ENCODE data around the gene RNASE11.
"Not testable (repeated sequence)": the region's sequence is repeated elsewhere in the genome, so short reads cannot be mapped to it uniquely, and the experiment has no call there.

The RNASE11 gene

DNA sequence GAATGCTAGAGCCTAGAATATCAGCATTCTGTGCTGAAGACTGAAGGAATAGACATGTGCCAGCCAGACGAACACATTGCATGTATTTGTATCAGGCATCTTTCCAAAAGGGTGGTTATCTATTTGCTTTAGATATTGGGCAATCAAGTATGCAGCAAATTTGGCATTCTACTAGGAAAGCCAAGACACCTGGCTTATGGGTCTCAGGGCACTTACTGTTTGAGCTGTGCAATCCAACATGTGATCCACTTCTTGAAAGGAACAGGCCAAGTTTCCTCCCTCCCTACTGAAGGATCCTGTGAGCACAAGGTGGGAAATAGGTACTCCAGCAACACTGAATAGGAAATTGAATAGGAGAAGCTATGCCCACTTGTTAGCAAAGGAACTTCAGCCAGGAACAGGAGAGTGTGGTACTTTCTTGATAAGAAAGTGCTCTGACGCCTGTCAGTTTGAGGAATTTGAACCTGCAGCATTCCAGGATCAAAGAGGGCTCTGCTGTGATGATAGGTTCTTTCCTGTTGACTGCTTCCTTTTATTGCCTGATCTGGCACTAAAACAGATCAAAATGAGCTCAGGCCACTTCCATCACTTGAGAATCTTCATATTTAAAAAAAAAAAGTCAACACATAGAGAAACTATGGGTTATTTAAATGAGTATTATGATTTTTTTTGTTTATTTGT, 33.1 kb upstream of the RNASE11 start:
- Histone ChIP-seq H2AK5ac (ENCODE audit: low read length) (no peak overlapping the region), H3K14ac (ENCODE audit: low read length) (no peak overlapping the region), H3K36me3 (ENCODE audit: control insufficient read depth in 1 of 2, insufficient read depth in 2 of 2, low read length in 2 of 2) (no peaks in the 10 kb centered on the region), H3K9me3 (ENCODE audit: insufficient read depth, low read depth, low read length) (no peaks in the 10 kb centered on the region), H3K27me3 (ENCODE audit: insufficient read depth, low read length) (no peaks in the 10 kb centered on the region), H2BK5ac (ENCODE audit: low read depth, low read length, poor library complexity) (no peak overlapping the region), H4K12ac (ENCODE audit: low read depth, low read length) (no peak overlapping the region), H3K23ac (ENCODE audit: low read length) (no peak overlapping the region), H3K4me3 (ENCODE audit: low read depth, low read length) (no peak overlapping the region), H3K79me2 (ENCODE audit: control insufficient read depth, insufficient read depth, low read length, poor library complexity) (no peaks in the 10 kb centered on the region), H3K79me1 (ENCODE audit: low read length) (no peaks in the 10 kb centered on the region), H4K91ac (ENCODE audit: low read depth, low read length) (no peak overlapping the region), H3K9ac (ENCODE audit: low read length) (no peak overlapping the region), H3K4ac (ENCODE audit: low read depth, low read length) (no peak overlapping the region), H2BK120ac (ENCODE audit: insufficient read depth, low read length, poor library complexity) (no peak overlapping the region), H4K8ac (ENCODE audit: low read depth, low read length) (no peak overlapping the region), H3K27ac (ENCODE audit: low read depth, low read length) (no peak overlapping the region), H2BK12ac (ENCODE audit: low read length) (no peak overlapping the region), H2AFZ (ENCODE audit: insufficient read depth, low read length, poor library complexity) (no peak overlapping the region), H3K18ac (ENCODE audit: low read length) (no peak overlapping the region), H3K4me2 (ENCODE audit: low read length) (no peak overlapping the region), H3K4me1 (ENCODE audit: control insufficient read depth in 1 of 2, insufficient read depth in 2 of 2, low read length in 2 of 2) (peaks cover 2 to 4% of the 10 kb centered on the region in 2 experiments)
- DNase-seq, result peak in 1 of 2 donors; percentile 63
- WGBS (ENCODE audit: extremely low coverage, insufficient coverage, insufficient read length), result no CpG with 5 or more reads among the region's 2 CpGs

- H3K27ac ChIP-seq (ENCODE audit: low read depth, low read length); H2BK120ac ChIP-seq (ENCODE audit: insufficient read depth, low read length, poor library complexity); H2BK12ac ChIP-seq (ENCODE audit: low read length); H3K14ac ChIP-seq (ENCODE audit: low read length); DNase-seq; H3K23ac ChIP-seq (ENCODE audit: low read length); H4K12ac ChIP-seq (ENCODE audit: low read depth, low read length); H3K9ac ChIP-seq (ENCODE audit: low read length); H3K18ac ChIP-seq (ENCODE audit: low read length); H4K91ac ChIP-seq (ENCODE audit: low read depth, low read length); H2BK5ac ChIP-seq (ENCODE audit: low read depth, low read length, poor library complexity); H3K79me1 ChIP-seq (ENCODE audit: low read length); H3K36me3 ChIP-seq (ENCODE audit: control insufficient read depth in 1 of 2, insufficient read depth in 2 of 2, low read length in 2 of 2); H4K8ac ChIP-seq (ENCODE audit: low read depth, low read length); H2AFZ ChIP-seq (ENCODE audit: insufficient read depth, low read length, poor library complexity); H3K9me3 ChIP-seq (ENCODE audit: insufficient read depth, low read depth, low read length); H3K4me1 ChIP-seq (ENCODE audit: control insufficient read depth in 1 of 2, insufficient read depth in 2 of 2, low read length in 2 of 2); H3K4me3 ChIP-seq (ENCODE audit: low read depth, low read length); H3K79me2 ChIP-seq (ENCODE audit: control insufficient read depth, insufficient read depth, low read length, poor library complexity); H3K27me3 ChIP-seq (ENCODE audit: insufficient read depth, low read length); H2AK5ac ChIP-seq (ENCODE audit: low read length); H3K4me2 ChIP-seq (ENCODE audit: low read length); H3K4ac ChIP-seq (ENCODE audit: low read depth, low read length): not testable (repeated sequence)
- WGBS (ENCODE audit: extremely low coverage, insufficient coverage, insufficient read length), result no CpG with 5 or more reads among the region's 6 CpGs
Measured at GRCh38 chr14:20619688-20620087, 31.9 kb upstream of the RNASE11 start.

DNA sequence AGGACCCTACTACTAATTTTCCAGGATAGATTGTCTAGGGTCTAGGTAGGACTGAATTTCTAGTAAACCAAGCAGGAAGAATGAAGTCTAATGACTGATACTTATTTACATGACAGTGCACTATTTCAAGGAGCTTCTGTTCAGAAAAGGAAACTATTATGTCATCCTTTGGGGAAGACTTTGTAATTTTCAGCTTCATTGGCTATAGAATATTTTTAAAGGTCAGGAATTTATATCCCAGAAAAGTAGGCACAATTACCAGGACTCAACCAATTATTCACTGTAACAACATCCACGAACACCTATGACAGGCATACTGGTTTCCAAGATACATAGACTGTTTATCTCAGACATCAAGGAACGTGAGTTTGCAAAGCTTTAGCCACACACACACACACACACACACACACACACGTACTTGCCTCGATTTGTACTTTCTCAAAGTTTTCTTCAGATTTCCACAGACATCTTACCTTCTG, 30.5 kb upstream of the RNASE11 start:
- H3K79me1 ChIP-seq (ENCODE audit: low read length), result no peaks in the 10 kb centered on the region
- no peak overlapping the region for H2BK120ac ChIP-seq (ENCODE audit: insufficient read depth, low read length, poor library complexity)
- H3K27ac ChIP-seq (ENCODE audit: low read depth, low read length), result no peak overlapping the region
- no peaks in the 10 kb centered on the region for H3K27me3 ChIP-seq (ENCODE audit: insufficient read depth, low read length)
- H3K4me1 ChIP-seq (ENCODE audit: control insufficient read depth in 1 of 2, insufficient read depth in 2 of 2, low read length in 2 of 2), result peaks cover 0 to 4% of the 10 kb centered on the region in 2 experiments
- no peak overlapping the region for H3K4me2 ChIP-seq (ENCODE audit: low read length)
- H3K9me3 ChIP-seq (ENCODE audit: insufficient read depth, low read depth, low read length), result no peaks in the 10 kb centered on the region
- H3K9ac ChIP-seq (ENCODE audit: low read length), result no peak overlapping the region
- H2AFZ ChIP-seq (ENCODE audit: insufficient read depth, low read length, poor library complexity), result no peak overlapping the region
- no peak overlapping the region for H3K4me3 ChIP-seq (ENCODE audit: low read depth, low read length)
- no peak overlapping the region for H3K14ac ChIP-seq (ENCODE audit: low read length)
- no peak overlapping the region for H2BK12ac ChIP-seq (ENCODE audit: low read length)
- no peak overlapping the region for H3K18ac ChIP-seq (ENCODE audit: low read length)
- H2BK5ac ChIP-seq (ENCODE audit: low read depth, low read length, poor library complexity), result no peak overlapping the region
- no peak for DNase-seq
- no peak overlapping the region for H3K23ac ChIP-seq (ENCODE audit: low read length)
- no peaks in the 10 kb centered on the region for H3K79me2 ChIP-seq (ENCODE audit: control insufficient read depth, insufficient read depth, low read length, poor library complexity)
- no peak overlapping the region for H2AK5ac ChIP-seq (ENCODE audit: low read length)
- no CpG with 5 or more reads among the region's 4 CpGs for WGBS (ENCODE audit: extremely low coverage, insufficient coverage, insufficient read length)
- no peak overlapping the region for H4K91ac ChIP-seq (ENCODE audit: low read depth, low read length)
- H4K8ac ChIP-seq (ENCODE audit: low read depth, low read length), result no peak overlapping the region
- H3K4ac ChIP-seq (ENCODE audit: low read depth, low read length), result no peak overlapping the region
- no peaks in the 10 kb centered on the region for H3K36me3 ChIP-seq (ENCODE audit: control insufficient read depth in 1 of 2, insufficient read depth in 2 of 2, low read length in 2 of 2)
- no peak overlapping the region for H4K12ac ChIP-seq (ENCODE audit: low read depth, low read length)

- no peak overlapping the region for H3K18ac ChIP-seq (ENCODE audit: low read length)
- no peak overlapping the region for H3K14ac ChIP-seq (ENCODE audit: low read length)
- H3K4me1 ChIP-seq (ENCODE audit: control insufficient read depth in 1 of 2, insufficient read depth in 2 of 2, low read length in 2 of 2), result no peaks in the 10 kb centered on the region
- H2AFZ ChIP-seq (ENCODE audit: insufficient read depth, low read length, poor library complexity), result no peak overlapping the region
- no peak overlapping the region for H4K12ac ChIP-seq (ENCODE audit: low read depth, low read length)
- H3K4me2 ChIP-seq (ENCODE audit: low read length), result no peak overlapping the region
- no peak overlapping the region for H3K9ac ChIP-seq (ENCODE audit: low read length)
- H4K91ac ChIP-seq (ENCODE audit: low read depth, low read length), result no peak overlapping the region
- no peak overlapping the region for H4K8ac ChIP-seq (ENCODE audit: low read depth, low read length)
- no peaks in the 10 kb centered on the region for H3K79me2 ChIP-seq (ENCODE audit: control insufficient read depth, insufficient read depth, low read length, poor library complexity)
- H2BK12ac ChIP-seq (ENCODE audit: low read length), result no peak overlapping the region
- H2BK5ac ChIP-seq (ENCODE audit: low read depth, low read length, poor library complexity), result no peak overlapping the region
- no peak overlapping the region for H2BK120ac ChIP-seq (ENCODE audit: insufficient read depth, low read length, poor library complexity)
- no peak overlapping the region for H3K23ac ChIP-seq (ENCODE audit: low read length)
- H3K36me3 ChIP-seq (ENCODE audit: control insufficient read depth in 1 of 2, insufficient read depth in 2 of 2, low read length in 2 of 2), result no peaks in the 10 kb centered on the region
- no peaks in the 10 kb centered on the region for H3K9me3 ChIP-seq (ENCODE audit: insufficient read depth, low read depth, low read length)
- H3K27me3 ChIP-seq (ENCODE audit: insufficient read depth, low read length), result no peaks in the 10 kb centered on the region
- no peaks in the 10 kb centered on the region for H3K79me1 ChIP-seq (ENCODE audit: low read length)
- no peak overlapping the region for H3K4me3 ChIP-seq (ENCODE audit: low read depth, low read length)
- no peak overlapping the region for H3K4ac ChIP-seq (ENCODE audit: low read depth, low read length)
- no peak overlapping the region for H2AK5ac ChIP-seq (ENCODE audit: low read length)
- H3K27ac ChIP-seq (ENCODE audit: low read depth, low read length), result no peak overlapping the region
- DNase-seq, result no peak
- WGBS (ENCODE audit: extremely low coverage, insufficient coverage, insufficient read length), result no CpG with 5 or more reads among the region's 12 CpGs
Measured at GRCh38 chr14:20617138-20618003, 29.6 kb upstream of the RNASE11 start.
